H1 (cell line): ENCODE measurements around the gene NAV3. TPM values are rescaled to one million over a fixed set of nuclear protein-coding genes. Genes with fewer than 3 reads are reported as not detected.

Source experiments
- CBX5 ChIP-seq: fragments of 300-800, 300-1000 bp; sonication (generic); IDR thresholded peaks from 2 replicates; pipeline ENCODE4 v1.7.1; 2016; ENCODE audit warnings: antibody characterized with exemption, low read length, low read depth
- CBX8 ChIP-seq: fragments of 300-800, 300-1000 bp; sonication (generic); IDR thresholded peaks from 2 replicates; pipeline ENCODE4 v1.7.1; 2016; ENCODE audit warnings: low read depth, low read length, borderline replicate concordance
- CHD2 ChIP-seq: IDR thresholded peaks from 2 replicates; pipeline ENCODE4 v1.6.1; 2012; ENCODE audit warnings: low read length, improper control_type of control experiment
- GABPA ChIP-seq: IDR thresholded peaks from 2 replicates; pipeline ENCODE4 v1.6.1; 2011; ENCODE audit warnings: mild to moderate bottlenecking, low read length, moderate library complexity, borderline replicate concordance; ENCODE audit not compliant: insufficient read depth
- JUN ChIP-seq: IDR thresholded peaks from 2 replicates; pipeline ENCODE4 v1.6.1; 2011; ENCODE audit warnings: low read depth, mild to moderate bottlenecking, improper control_type of control experiment, low read length
- NRF1 ChIP-seq: IDR thresholded peaks from 2 replicates; pipeline ENCODE4 v1.6.1; 2011; ENCODE audit warnings: mild to moderate bottlenecking, low read depth, low read length, improper control_type of control experiment
- POLR2A ChIP-seq, 2 experiments: IDR thresholded peaks; 1 replicate in 1 of 2; 2 replicates in 1 of 2; pipeline ENCODE4 v1.6.1; 2011; ENCODE audit warnings: low read depth in 2 of 2, low read length in 2 of 2, mild to moderate bottlenecking in 2 of 2; ENCODE audit errors: control extremely low read depth in 1 of 2
- RXRA ChIP-seq: IDR thresholded peaks from 2 replicates; pipeline ENCODE4 v1.6.1; 2011; ENCODE audit warnings: low read depth, mild to moderate bottlenecking, low read length, moderate library complexity; ENCODE audit not compliant: insufficient read depth
- SAP30 ChIP-seq: fragments of 300-600 bp; sonication (generic); IDR thresholded peaks from 2 replicates; pipeline ENCODE4 v1.7.1; 2012; ENCODE audit warnings: low read length, moderate library complexity, mild to moderate bottlenecking, inconsistent platforms; ENCODE audit not compliant: insufficient read depth, insufficient replicate concordance
- SP4 ChIP-seq: IDR thresholded peaks from 2 replicates; pipeline ENCODE4 v1.6.1; 2012; ENCODE audit warnings: low read length, inconsistent platforms
- SUZ12 ChIP-seq: fragments of 200-600 bp; sonication (generic); IDR thresholded peaks from 2 replicates; pipeline ENCODE4 v1.6.1; 2012; ENCODE audit warnings: mild to moderate bottlenecking, inconsistent platforms, low read length, moderate library complexity, mixed read lengths
- TAF1 ChIP-seq: IDR thresholded peaks from 2 replicates; pipeline ENCODE4 v1.6.1; 2011; ENCODE audit warnings: mild to moderate bottlenecking, low read depth, low read length
- TCF12 ChIP-seq: IDR thresholded peaks from 2 replicates; pipeline ENCODE4 v1.6.1; 2011; ENCODE audit warnings: low read depth, mild to moderate bottlenecking, low read length
- ZNF274 ChIP-seq: IDR thresholded peaks from 2 replicates; pipeline ENCODE4 v1.7.0; 2012; ENCODE audit warnings: low read length, borderline replicate concordance; ENCODE audit errors: extremely low read depth
- polyA plus RNA-seq, 7 experiments: library from polyadenylated mRNA; depleted of rRNA in 3 of 7; stranded (reverse) in 5 of 7; unstranded in 2 of 7; fragments of >200 nt in 5 of 7; fragments of 200-250 nt in 2 of 7; gene quantifications; 1 replicate in 5 of 7; 2 replicates in 1 of 7; 4 replicates in 1 of 7; pipeline versions ENCODE4 v1.2.1 to v1.2.3, GENCODE V29; 2011 to 2013; ENCODE audit warnings: missing spikeins in 2 of 7, mixed read lengths in 2 of 7
- total RNA-seq: library from RNA; stranded (reverse); fragmentation: NEBNext Ultra II Directional; extraction: Animal tissue kit (Norgen Biotek cat#: 25700); gene quantifications from 2 replicates; pipeline ENCODE4 v1.2.1, GENCODE V29; 2021

The NAV3 gene
- total and polyA plus RNA-seq, 2 of the 8 experiments (the other 6 are each of a cell fraction or from before 2014, with no cell fraction given) = 0.47 to 5.0 TPM

GRCh38 chr12:78155546-78155945 is 324.9 kb downstream of the NAV3 start (continued):
- TF ChIP-seq POLR2A (IDR thresholded peaks at IDR 0.05; ENCODE audit: control extremely low read depth in 1 of 2, low read depth in 2 of 2, low read length in 2 of 2) (no peak), GABPA (no peak), TAF1 (no peak), SUZ12 (no peak), TCF12 (no peak), CHD2 (no peak), SAP30 (no peak), ZNF274 (no peak), CBX5 (no peak), SP4 (no peak), CBX8 (no peak), RXRA (no peak), NRF1 (no peak), JUN (no peak)
